ENCODE results near the gene STS.

- TF ChIP-seq, protein P1, sequence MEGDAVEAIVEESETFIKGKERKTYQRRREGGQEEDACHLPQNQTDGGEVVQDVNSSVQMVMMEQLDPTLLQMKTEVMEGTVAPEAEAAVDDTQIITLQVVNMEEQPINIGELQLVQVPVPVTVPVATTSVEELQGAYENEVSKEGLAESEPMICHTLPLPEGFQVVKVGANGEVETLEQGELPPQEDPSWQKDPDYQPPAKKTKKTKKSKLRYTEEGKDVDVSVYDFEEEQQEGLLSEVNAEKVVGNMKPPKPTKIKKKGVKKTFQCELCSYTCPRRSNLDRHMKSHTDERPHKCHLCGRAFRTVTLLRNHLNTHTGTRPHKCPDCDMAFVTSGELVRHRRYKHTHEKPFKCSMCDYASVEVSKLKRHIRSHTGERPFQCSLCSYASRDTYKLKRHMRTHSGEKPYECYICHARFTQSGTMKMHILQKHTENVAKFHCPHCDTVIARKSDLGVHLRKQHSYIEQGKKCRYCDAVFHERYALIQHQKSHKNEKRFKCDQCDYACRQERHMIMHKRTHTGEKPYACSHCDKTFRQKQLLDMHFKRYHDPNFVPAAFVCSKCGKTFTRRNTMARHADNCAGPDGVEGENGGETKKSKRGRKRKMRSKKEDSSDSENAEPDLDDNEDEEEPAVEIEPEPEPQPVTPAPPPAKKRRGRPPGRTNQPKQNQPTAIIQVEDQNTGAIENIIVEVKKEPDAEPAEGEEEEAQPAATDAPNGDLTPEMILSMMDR (IDR thresholded peaks at IDR 0.05): no peak
- TF ChIP-seq POLR2AphosphoS5 (IDR thresholded peaks at IDR 0.05) (no peak), POLR2A (IDR thresholded peaks at IDR 0.05) (no peak)
These were observed 40.9 kb upstream of the STS start for GRCh38 chrX:7106649-7107048.
